DOHH2 (cell line): ENCODE data around the gene SEPTIN8.

Experiments
- EZH2phosphoT487 ChIP-seq: fragments of 200-600 bp; sonication (generic); IDR thresholded peaks from 2 replicates; pipeline ENCODE4 v1.6.1; 2017; ENCODE audit warnings: borderline replicate concordance, mild to moderate bottlenecking, antibody characterized with exemption, low read length, moderate library complexity, mixed read lengths
- TF ChIP-seq, protein P1 (sequence below): fragments of 200-600 bp; sonication (generic); IDR thresholded peaks from one replicate; pipeline ENCODE4 v1.5.1; 2014; ENCODE audit warnings: antibody characterized with exemption, mild to moderate bottlenecking, low read depth, low read length; ENCODE audit not compliant: poor library complexity, severe bottlenecking

DNA sequence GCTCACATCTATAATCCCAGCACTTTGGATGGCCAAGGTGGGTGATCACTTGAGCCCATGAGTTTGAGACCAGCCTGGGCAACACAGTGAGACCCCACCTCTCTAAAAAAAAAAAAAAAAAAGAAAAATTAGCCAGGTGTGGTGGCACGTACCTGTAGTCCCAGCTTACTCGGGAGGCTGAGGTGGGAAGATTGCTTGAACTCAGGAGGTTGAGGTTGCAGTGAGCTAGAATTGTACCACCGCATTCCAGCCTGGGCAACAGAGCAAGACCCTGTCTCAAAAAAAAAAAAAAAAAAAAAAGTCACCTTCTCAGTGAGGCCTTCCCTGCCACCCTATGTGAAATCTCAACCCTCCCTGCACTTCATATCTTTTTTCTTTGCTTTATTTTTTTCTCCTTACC, 14.0 kb upstream of the SEPTIN8 start:
- TF ChIP-seq, protein P1, sequence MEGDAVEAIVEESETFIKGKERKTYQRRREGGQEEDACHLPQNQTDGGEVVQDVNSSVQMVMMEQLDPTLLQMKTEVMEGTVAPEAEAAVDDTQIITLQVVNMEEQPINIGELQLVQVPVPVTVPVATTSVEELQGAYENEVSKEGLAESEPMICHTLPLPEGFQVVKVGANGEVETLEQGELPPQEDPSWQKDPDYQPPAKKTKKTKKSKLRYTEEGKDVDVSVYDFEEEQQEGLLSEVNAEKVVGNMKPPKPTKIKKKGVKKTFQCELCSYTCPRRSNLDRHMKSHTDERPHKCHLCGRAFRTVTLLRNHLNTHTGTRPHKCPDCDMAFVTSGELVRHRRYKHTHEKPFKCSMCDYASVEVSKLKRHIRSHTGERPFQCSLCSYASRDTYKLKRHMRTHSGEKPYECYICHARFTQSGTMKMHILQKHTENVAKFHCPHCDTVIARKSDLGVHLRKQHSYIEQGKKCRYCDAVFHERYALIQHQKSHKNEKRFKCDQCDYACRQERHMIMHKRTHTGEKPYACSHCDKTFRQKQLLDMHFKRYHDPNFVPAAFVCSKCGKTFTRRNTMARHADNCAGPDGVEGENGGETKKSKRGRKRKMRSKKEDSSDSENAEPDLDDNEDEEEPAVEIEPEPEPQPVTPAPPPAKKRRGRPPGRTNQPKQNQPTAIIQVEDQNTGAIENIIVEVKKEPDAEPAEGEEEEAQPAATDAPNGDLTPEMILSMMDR = no peak
- TF ChIP-seq EZH2phosphoT487 = no peak
